ENCODE measurements around the gene FBXW8.

Gene FBXW8

DNA sequence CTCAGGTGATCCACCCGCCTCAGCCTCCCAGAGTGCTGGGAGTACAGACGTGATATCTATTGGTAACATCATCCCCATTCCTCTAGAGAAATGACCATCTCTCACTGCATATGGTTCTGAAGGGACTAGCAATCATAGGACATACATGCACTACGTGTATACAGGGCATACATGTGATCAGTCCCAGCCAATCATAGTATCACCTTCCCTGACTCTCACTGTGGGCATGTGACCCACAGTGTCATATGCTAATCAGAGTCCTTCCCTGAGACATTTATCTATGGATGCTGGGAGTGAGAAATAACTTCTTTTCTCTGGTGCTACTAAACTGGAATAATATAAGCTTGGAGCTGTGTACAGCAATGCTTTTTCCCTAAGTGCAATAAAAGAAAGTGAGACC, 12.1 kb upstream of the FBXW8 start:
- FAIRE-seq (no peak), DNase-seq (ENCODE audit: insufficient read length, low spot score) (no peak)
- TF ChIP-seq, protein P1, sequence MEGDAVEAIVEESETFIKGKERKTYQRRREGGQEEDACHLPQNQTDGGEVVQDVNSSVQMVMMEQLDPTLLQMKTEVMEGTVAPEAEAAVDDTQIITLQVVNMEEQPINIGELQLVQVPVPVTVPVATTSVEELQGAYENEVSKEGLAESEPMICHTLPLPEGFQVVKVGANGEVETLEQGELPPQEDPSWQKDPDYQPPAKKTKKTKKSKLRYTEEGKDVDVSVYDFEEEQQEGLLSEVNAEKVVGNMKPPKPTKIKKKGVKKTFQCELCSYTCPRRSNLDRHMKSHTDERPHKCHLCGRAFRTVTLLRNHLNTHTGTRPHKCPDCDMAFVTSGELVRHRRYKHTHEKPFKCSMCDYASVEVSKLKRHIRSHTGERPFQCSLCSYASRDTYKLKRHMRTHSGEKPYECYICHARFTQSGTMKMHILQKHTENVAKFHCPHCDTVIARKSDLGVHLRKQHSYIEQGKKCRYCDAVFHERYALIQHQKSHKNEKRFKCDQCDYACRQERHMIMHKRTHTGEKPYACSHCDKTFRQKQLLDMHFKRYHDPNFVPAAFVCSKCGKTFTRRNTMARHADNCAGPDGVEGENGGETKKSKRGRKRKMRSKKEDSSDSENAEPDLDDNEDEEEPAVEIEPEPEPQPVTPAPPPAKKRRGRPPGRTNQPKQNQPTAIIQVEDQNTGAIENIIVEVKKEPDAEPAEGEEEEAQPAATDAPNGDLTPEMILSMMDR (IDR thresholded peaks at IDR 0.05; ENCODE audit: insufficient read depth, missing control alignments), result no peak

DNA sequence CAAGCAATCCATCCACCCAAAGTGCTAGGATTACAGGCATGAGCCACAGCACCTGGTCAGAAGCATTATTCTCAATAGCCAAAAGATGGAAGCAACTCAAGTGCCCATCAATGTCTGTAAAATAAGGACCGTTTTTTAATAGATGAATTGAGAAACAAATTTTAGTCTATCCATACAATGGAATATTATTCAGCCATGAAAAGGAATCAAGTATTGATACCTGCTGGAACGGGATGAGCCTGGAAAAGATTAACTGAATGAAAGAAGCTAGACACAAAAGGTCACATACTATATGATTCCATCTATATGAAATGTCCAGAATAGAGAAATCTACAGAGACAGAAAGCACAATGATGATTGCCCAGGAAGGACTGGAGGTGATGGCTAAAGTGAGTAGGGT, 9.1 kb upstream of the FBXW8 start:
- no peak for FAIRE-seq
- no peak for DNase-seq (ENCODE audit: insufficient read length, low spot score)
- TF ChIP-seq, protein P1 (IDR thresholded peaks at IDR 0.05; ENCODE audit: insufficient read depth, missing control alignments), result no peak

DNA sequence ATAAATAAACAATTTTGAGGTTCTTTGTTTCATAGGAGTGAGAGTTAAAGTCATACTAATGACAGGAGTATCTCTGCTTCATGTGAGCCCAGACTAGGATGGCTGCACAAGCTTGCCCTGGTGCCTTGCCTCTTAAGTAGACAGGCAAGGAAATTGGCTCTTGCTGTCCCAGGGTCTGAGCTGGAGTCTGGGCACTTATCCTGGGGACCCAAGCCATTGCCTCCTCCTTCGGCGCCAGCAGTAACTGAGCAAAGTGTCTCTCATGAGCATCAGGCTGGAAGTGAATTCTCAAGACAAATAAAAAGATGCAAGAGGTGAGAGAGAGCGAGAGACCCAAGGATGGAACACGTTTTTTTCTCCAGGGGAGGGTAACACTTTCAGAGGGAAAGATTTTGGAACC, 6.9 kb upstream of the FBXW8 start:
- FAIRE-seq (no peak), DNase-seq (ENCODE audit: insufficient read length, low spot score) (no peak)
- TF ChIP-seq, protein P1 (IDR thresholded peaks at IDR 0.05; ENCODE audit: insufficient read depth, missing control alignments), result no peak

DNA sequence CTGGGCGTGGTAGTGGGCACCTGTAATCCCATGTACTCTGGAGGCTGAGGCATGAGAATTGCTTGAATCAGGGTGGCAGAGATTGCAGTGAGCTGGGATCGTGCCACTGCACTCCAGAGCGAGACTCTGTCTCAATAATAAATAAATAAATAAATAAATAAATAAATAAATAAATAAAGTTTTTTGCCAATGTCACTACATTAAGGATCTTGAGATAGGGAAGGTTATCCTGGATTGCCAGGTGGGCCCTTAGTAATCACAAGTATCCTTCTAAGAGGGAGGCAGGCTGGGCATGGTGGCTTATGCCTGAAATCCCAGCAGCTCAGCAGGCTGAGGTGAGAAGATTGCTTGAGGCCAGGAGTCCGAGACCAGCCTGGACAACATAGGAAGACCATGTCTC, 4.5 kb upstream of the FBXW8 start:
- FAIRE-seq, result no peak

DNA sequence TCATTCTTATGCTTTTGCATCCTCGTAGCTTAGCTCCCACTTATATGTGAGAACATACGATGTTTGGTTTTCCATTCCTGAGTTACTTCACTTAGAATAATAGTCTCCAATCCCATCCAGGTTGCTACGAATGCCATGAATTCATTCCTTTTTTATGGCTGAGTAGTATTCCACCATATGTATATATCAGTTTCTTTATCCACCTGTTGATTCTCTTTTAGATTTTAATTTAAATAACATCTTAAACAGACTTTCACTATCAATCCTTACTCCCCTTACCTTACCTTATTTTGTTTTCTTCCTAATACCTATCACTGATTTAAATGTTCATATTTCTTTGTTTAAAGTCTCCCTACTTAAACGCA, 488 bp upstream of the FBXW8 start:
- DNase-seq (ENCODE audit: insufficient read length, low spot score) (no peak), FAIRE-seq (no peak)
- TF ChIP-seq, protein P1 (IDR thresholded peaks at IDR 0.05; ENCODE audit: insufficient read depth, missing control alignments), result no peak

More for the DNA sequence above, 4.5 kb upstream of the FBXW8 start:
- DNase-seq (ENCODE audit: insufficient read length, low spot score), result no peak
- TF ChIP-seq, protein P1 (IDR thresholded peaks at IDR 0.05; ENCODE audit: insufficient read depth, missing control alignments), result no peak

DNA sequence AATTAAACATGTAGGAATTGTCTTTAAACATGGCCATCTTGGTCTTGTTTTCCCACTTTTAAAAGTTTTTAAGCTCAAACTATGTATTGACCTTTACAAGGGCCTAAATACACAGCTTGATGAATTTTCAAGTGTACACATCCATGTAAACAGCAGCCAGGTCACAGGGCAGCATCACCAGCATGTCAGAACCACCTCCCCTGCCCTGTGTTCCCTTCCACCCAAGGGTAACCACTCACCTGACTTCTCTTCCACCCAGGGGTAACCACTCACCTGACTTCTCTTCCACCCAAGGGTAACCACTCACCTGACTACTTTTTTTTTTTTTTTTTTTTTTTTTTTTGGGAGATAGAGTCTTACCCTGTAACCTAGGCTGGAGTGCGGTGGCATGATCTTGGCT, 4.6 kb downstream of the FBXW8 start:
- TF ChIP-seq, protein P1 (IDR thresholded peaks at IDR 0.05; ENCODE audit: insufficient read depth, missing control alignments), result no peak
- no peak for DNase-seq (ENCODE audit: insufficient read length, low spot score)
- no peak for FAIRE-seq

DNA sequence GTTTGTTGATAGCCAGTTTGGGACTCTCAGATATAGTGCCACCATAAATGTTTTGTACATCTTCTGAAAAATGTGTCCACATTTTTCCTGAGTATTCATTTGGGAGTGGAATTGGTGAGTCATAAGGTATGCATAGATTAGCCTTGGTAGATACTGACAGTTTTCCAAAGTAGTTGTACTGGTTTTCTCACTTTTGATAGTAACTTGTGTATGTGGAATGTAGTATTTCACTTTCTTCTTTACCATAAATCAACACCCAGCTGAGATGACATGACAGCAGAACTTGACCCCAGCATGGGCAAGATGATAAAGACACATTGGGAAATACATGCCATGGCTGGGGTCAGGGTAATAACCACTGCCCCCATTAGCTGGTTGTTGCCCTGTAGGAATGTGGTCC, 5.4 kb downstream of the FBXW8 start:
- no peak for FAIRE-seq
- TF ChIP-seq, protein P1 (IDR thresholded peaks at IDR 0.05; ENCODE audit: insufficient read depth, missing control alignments), result no peak
- DNase-seq (ENCODE audit: insufficient read length, low spot score), result no peak

Data from D721Med (cell line).